ENCODE results near the gene CTIF.

CTIF gene

DNA sequence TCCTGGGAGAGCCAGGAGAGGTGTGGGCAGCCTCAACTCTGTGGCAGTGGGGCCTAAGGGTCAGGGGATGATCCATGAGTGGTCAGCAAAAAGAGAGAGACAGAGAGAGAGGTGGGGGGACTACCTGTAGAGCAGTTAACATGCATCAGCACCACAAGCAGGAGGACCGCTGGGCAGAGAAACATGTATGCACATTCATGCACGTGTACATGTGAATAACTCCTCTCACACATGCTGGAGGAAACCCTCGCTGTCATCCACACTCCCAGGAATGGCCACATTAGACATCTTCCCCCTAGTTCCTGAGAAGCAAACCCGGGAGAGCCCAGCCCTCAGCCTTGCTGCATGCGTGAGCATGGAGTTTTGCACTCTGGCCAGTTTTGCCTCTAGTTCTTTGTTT, 245.8 kb downstream of the CTIF start:
- H3K4me1 Mint-ChIP-seq (ENCODE audit: low read depth), result peaks cover 37% of the 10 kb centered on the region
- peak overlapping the region; percentile 80 for H3K27ac Mint-ChIP-seq
- H3K36me3 Mint-ChIP-seq (ENCODE audit: low read depth), result no peaks in the 10 kb centered on the region
- H3K9me3 Mint-ChIP-seq, result no peaks in the 10 kb centered on the region
- H3K27me3 Mint-ChIP-seq, result no peaks in the 10 kb centered on the region
- peak overlapping the region; percentile 29 for H3K4me3 Mint-ChIP-seq

DNA sequence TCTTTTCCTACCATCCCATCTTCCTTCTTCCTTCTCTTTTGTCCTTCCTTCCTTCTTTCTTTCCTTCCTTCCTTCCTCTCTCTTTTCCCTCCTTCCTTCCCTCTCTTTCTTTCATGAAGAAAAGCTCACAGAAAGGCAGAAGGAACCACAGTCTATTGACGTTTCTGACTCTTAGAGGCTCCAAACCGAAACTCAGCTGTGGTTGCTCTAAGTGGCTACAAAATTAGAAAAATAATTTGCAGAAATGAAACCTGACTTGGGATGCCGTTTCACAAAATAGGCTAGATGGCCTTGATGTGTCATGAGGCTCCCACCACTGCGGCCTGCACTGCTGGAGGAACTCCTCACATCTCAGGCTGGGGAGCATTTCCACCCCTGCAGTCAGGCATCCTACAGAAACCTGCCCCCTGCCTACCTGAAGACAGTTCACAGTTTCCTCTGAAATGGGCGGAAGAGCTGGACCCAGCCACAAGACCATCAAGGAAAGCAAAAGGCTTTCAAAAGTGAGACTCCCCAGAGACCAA, 246.3 kb downstream of the CTIF start:
- H3K4me1 Mint-ChIP-seq (ENCODE audit: low read depth), result peaks cover 37% of the 10 kb centered on the region

DNA sequence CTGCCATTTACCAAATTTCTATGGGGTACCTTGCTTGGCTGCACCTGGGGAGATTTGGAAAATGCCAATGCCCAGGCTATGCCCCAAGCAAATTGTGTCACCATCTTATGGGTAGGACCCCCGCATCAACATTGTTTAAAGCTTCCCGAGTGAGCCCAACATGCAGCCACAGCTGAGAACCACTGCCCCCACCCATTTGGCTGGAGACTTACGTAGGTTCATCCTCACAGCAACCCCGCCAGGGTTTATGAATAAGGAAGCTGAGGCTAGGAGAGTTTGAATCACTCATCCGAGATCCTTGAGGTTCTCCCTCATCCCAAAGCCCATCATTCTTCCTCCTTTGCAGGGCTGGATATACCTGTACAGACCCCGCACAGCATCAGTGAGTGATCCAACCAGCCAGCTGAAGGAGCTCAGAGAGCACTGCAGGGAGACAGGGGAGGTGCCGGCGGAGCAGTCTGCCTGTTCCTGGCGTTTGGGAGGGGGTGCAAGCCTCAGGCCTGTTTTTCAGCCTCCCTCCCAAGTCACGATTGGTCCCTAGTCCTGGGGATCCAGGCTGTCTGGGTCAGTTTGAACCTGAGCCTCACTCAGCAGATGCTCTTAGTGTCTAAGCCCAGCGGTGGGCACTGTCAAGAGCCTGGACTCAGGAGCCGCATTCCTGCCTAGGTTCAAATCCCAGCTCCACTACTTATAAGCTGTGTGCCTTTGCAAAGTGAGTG, 247.1 kb downstream of the CTIF start:
- peaks cover 38% of the 10 kb centered on the region for H3K4me1 Mint-ChIP-seq (ENCODE audit: low read depth)
- H3K27me3 Mint-ChIP-seq, result no peaks in the 10 kb centered on the region
- no peaks in the 10 kb centered on the region for H3K9me3 Mint-ChIP-seq
- no peak overlapping the region for H3K4me3 Mint-ChIP-seq
- H3K36me3 Mint-ChIP-seq (ENCODE audit: low read depth), result no peaks in the 10 kb centered on the region
- peak overlapping the region; percentile 31 for H3K27ac Mint-ChIP-seq

More for the DNA sequence above, 246.3 kb downstream of the CTIF start:
- Mint-ChIP-seq H3K4me3 (peak overlapping the region; percentile 29), H3K36me3 (ENCODE audit: low read depth) (no peaks in the 10 kb centered on the region), H3K9me3 (no peaks in the 10 kb centered on the region), H3K27ac (peak overlapping the region; percentile 80), H3K27me3 (no peaks in the 10 kb centered on the region)

DNA sequence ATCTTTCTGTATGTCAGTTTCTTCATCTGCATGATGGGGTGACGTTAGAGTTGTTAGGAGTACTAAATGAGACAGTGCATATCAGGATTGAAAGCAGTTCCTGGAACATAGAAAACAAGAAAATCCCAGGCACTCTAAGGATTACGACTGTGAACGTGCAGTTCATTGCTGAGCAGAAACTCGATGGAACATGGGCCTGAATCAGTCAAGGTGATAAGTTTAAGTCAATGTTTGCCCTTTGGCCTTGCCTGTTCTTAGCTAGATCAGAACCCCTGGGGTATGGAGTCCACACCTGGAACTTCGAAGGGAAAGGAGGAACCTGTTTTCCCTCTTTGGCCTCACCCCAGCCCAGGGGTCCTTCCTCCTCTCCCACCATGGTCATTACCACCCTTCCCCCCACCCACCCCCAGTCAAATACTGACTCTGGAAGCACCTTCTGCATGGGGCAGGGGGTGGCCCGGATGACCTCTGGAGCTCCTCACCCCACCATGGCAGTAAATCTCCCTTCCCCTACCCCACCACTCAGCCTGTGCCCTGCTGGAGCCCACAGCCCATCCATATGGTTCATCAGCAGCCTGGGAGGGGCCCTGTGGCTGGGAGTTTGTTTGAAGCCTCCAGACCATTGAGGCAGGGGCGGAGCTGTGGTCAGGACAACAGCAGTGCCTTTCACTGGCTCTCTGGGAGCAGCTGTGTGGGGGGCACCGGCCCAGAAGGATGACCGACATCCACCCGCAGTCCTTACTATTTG, 247.8 kb downstream of the CTIF start:
- H3K4me1 Mint-ChIP-seq (ENCODE audit: low read depth), result peaks cover 38% of the 10 kb centered on the region
- H3K9me3 Mint-ChIP-seq, result no peaks in the 10 kb centered on the region
- no peak overlapping the region for H3K27ac Mint-ChIP-seq
- no peaks in the 10 kb centered on the region for H3K27me3 Mint-ChIP-seq
- H3K36me3 Mint-ChIP-seq (ENCODE audit: low read depth), result no peaks in the 10 kb centered on the region
- no peak overlapping the region for H3K4me3 Mint-ChIP-seq

DNA sequence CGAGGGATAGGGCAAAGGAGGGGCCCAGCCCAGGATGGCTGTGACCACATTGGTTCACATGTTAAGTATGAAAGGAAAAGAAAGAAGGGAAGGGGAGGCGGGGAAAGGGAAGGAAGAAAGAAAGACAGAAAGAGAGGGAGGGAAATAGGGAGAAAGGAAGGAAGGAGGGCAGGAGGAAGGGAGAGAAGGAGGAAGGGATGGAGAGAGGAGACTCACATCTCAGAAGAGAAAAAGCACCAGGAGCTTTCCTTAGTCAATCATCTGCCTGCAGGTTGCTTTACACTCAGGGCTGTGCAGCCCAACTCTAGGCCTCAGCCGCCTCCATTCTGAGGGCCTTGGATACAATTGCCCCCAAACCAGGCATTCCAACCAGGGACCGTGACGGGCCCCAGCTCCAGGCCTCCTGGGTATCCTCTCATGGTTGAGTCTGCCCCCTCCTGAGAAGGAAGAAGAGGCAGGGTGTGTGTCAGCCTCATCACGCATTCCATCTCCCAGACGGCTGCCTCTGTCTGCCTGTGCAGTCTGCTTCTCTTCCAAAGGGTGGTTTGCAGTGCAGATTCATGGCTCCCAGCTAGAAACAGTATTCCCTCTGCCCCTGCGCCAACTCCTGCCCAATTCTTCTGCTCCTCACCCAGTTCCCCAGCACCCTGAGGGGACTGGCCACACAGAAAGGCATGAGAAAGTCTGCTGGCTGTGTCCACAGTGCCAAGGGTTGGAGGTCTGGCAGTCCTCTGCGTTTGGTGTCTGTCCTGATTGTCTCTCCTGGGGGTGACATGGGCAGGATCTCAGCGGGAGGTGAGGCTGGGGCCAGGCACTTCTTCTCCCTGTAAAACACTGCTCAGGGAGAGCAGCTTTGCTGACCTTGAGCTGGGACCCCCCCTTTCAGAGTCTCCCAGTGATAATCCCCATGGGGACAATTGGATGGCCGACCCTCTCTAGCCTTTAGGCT, 248.6 kb downstream of the CTIF start:
- Mint-ChIP-seq H3K36me3 (ENCODE audit: low read depth) (no peaks in the 10 kb centered on the region), H3K27ac (no peak overlapping the region), H3K27me3 (no peaks in the 10 kb centered on the region), H3K9me3 (no peaks in the 10 kb centered on the region), H3K4me3 (no peak overlapping the region), H3K4me1 (ENCODE audit: low read depth) (peaks cover 33% of the 10 kb centered on the region)

DNA sequence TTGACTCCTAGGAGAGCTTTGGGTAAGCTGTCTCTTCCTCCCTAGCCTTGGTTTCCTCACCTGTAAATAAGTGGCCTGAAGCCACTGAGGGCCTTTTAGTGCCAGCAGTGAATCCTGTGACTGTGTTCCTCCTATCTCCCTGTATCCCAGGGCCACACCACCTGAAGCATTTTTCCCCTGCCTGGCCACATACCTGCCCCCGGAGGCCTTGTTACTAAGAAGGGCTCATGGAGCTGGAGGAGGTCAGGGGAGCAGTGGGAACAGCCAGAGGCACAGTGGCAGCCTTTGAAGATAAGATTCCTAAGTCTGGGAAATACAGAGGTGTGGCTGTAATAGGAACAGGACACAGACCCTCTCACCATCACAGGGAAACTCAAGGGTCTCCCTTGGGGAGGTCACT, 249.5 kb downstream of the CTIF start:
- H3K4me1 Mint-ChIP-seq (ENCODE audit: low read depth), result peaks cover 33% of the 10 kb centered on the region
- H3K4me3 Mint-ChIP-seq, result no peak overlapping the region
- no peak overlapping the region for H3K27ac Mint-ChIP-seq
- H3K27me3 Mint-ChIP-seq, result no peaks in the 10 kb centered on the region
- no peaks in the 10 kb centered on the region for H3K36me3 Mint-ChIP-seq (ENCODE audit: low read depth)
- no peaks in the 10 kb centered on the region for H3K9me3 Mint-ChIP-seq

DNA sequence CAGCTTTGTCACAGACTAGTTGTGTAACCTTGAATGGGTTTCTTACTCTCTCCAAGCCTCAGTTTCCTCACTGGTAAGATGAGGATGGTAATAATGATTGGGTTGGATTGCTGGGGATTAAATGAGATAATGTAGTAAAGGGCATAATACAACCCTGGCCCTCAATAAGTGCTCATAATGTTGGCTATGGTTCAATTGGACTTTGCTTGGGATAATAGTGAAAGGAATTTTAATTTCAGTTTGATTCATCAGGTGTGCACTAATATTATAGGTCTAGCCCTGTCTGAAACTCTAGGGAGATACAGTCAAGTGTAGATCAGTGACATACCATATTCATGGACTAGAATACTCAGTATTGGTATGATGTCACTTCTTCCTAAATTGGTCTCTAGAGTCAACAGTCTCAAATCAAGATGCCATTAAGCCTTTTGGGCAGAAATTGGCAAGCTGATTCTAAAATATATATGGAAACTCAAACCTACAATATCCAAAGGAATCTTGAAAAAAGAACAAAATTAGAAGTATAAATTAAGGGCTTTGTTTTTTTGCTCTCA, 250.5 kb downstream of the CTIF start:
- Mint-ChIP-seq H3K9me3 (no peaks in the 10 kb centered on the region), H3K27me3 (no peaks in the 10 kb centered on the region), H3K27ac (no peak overlapping the region), H3K36me3 (ENCODE audit: low read depth) (no peaks in the 10 kb centered on the region), H3K4me1 (ENCODE audit: low read depth) (peaks cover 26% of the 10 kb centered on the region), H3K4me3 (no peak overlapping the region)

DNA sequence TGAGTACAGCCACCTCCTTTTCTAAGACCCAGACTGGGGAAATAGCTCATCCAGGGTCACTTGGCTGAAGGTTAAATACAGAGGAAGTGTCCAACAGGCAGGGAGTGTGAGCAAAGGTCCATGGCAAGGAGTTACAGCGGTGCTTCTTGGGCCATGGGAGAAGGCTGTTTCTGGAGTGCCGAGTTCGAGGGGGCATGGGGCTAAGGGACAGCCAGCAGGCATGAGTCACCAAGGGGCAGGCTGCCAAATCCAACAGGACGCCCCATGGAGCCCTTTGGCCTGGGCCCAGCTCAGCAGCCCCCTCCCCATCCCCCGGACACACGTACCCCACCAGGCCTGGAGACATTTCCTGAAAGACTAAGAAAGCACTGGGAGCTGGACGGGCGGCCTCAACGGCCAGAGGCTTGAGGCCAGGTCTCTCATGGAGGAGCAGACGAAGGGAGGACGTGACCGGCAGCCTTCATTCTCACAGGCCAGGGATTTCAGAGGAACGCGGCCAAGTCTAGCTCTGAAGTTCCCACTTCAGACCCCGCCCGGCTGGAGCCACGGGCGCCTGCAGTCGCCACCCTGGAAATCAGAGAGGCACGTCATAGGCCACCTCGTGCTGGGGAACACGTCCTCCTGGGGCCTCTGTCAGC, 251.5 kb downstream of the CTIF start:
- Mint-ChIP-seq H3K36me3 (ENCODE audit: low read depth) (no peaks in the 10 kb centered on the region), H3K27ac (peak overlapping the region; percentile 23), H3K4me3 (no peak overlapping the region), H3K9me3 (no peaks in the 10 kb centered on the region), H3K4me1 (ENCODE audit: low read depth) (peaks cover 16% of the 10 kb centered on the region), H3K27me3 (no peaks in the 10 kb centered on the region)

DNA sequence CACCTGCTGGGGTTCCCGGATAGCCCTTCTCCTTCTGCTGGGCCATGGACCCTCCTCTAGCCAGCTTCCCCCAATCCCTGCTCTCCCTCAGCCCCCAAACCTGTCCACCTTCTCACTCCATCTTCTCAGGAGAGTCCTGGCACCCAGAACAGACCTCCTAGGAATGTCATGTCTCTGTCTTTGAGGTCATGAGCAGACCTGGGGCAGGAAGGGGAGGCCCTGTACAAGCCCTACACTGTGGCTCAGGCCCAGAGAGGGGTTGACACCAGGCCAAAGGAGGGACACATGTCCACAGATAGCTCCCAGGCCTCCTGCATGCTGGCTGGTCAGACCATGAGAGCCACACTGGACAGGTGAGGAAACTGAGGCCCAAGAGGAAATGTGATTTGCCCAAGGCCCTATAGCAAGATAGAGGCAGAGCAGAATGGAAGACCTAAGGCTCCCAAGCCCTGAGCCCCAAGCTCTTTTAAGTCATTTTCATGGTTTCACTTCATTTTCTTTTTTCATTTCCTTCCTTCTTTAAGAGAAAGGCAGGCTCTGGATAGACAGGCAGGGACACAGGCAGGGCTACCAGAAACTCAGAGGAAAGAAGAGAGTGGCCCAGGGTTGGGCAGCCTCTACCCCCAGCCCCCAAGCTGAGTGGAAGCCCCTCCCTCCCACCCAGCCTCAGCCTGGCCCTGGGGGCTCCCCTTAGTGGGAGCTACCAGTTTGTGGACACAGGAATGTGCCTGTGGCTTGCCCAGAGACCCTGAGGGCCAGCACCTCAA, 252.2 kb downstream of the CTIF start:
- H3K36me3 Mint-ChIP-seq (ENCODE audit: low read depth), result no peaks in the 10 kb centered on the region
- peaks cover 10% of the 10 kb centered on the region for H3K4me1 Mint-ChIP-seq (ENCODE audit: low read depth)
- H3K27me3 Mint-ChIP-seq, result no peaks in the 10 kb centered on the region
- no peak overlapping the region for H3K4me3 Mint-ChIP-seq
- no peaks in the 10 kb centered on the region for H3K9me3 Mint-ChIP-seq
- H3K27ac Mint-ChIP-seq, result peak overlapping the region; percentile 21

DNA sequence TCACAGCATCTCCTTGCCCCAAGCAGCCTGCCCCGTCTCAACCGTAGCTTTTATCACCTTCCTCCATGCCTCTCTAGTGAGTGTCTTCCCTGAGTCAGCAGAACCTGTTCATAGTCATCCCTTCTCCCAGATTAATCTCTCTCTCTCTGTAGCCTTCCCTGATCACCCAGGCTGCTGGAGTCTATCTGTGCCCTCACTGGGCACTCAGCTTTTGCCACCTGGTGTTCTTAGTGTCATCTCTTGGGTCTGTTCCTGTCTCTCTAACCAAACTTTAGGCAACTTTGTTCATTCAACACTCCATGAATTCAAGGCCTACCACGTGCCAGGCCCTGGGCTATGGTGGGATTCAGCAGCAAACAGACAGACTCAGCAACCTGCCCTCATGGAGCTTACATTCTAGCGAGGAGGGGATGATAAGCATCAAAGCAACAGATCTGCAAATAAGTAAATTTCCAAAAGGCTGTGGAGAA, 252.8 kb downstream of the CTIF start:
- no peaks in the 10 kb centered on the region for H3K36me3 Mint-ChIP-seq (ENCODE audit: low read depth)
- H3K4me1 Mint-ChIP-seq (ENCODE audit: low read depth), result peaks cover 7% of the 10 kb centered on the region
- H3K27ac Mint-ChIP-seq, result peak overlapping the region; percentile 27
- H3K9me3 Mint-ChIP-seq, result no peaks in the 10 kb centered on the region
- peaks cover 3% of the 10 kb centered on the region for H3K27me3 Mint-ChIP-seq
- no peak overlapping the region for H3K4me3 Mint-ChIP-seq

DNA sequence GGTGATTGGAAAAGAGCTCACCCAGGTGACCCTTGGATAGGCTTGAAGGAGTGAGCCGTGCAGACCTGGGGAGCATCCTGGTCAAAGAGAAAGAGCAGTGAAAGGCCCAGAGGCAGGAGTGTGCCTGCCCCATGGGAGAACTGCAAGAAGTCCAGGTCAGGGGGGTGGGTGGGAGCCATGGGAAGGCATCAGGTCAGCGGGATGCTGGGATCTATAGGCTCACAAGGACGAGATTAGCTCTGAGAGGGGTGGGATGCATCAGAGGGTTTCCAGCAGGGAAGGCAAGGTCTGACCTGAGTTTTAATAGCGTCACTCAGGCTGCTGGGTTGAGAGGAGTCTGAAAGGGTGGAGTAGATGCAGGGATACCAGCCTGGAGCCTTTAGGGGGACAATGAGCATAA, 253.3 kb downstream of the CTIF start:
- Mint-ChIP-seq H3K4me1 (ENCODE audit: low read depth) (peaks cover 7% of the 10 kb centered on the region), H3K27me3 (peaks cover 3% of the 10 kb centered on the region), H3K9me3 (no peaks in the 10 kb centered on the region), H3K4me3 (no peak overlapping the region), H3K27ac (no peak overlapping the region), H3K36me3 (ENCODE audit: low read depth) (no peaks in the 10 kb centered on the region)

DNA sequence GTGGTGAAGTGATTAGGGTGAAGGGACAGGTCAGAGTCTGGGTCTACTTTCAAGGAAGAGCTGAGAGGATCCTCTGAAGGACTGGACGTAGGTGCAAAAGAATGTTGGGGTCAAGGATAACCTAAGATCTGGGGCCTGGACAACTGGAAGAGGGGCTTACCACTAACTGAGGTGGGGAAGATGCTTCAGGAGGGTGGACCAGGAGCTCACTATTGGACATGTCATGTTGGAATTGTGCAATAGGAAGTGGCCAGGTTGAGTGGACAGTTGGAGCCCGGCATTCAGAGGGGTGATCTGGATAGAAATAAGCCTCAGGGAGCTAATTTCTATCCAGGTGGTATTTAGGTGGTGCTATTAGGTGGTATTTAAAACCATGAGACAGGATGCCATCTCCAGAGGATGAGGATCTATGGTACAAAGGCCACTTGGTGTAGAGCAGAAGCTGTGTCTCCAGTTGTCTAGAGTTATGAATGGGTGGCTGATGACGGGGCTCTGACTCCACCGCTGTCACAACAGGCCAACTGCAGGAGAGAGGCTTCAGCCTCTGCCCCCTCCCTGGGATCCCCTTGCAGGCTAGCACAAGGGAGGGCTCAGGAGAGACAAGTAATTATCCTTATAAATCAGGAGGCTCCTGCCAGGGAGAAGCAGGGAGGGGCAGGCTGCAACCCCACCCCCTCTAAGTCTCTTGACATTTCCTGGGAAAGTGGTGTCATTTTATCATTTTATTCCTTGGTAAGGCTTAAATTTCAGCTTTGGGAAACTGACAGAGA, 254.0 kb downstream of the CTIF start:
- Mint-ChIP-seq H3K9me3 (no peaks in the 10 kb centered on the region), H3K27me3 (peaks cover 3% of the 10 kb centered on the region), H3K36me3 (ENCODE audit: low read depth) (no peaks in the 10 kb centered on the region), H3K27ac (no peak overlapping the region), H3K4me3 (no peak overlapping the region), H3K4me1 (ENCODE audit: low read depth) (peaks cover 11% of the 10 kb centered on the region)

All from stimulated activated naive CD8-positive, alpha-beta T cell treated with anti-CD3 and anti-CD28 coated beads, Interleukin-15, Interleukin-2, amounts not matched to agents 100 ng/mL and 50 ng/mL, for 24 hours (primary cell).